WTC11 (cell line): ENCODE data around the gene KIF6. TPM values are rescaled to one million over a fixed set of nuclear protein-coding genes. Genes with fewer than 3 reads are reported as not detected.

Experiments
- ATAC-seq: fragments of 200-7000 bp; cut with Tn5 transposase; 2 replicates; pipeline ENCODE4 v1.10.0; 2021; ENCODE audit warnings: mild to moderate bottlenecking, moderate library complexity
- CTCF ChIA-PET: fragments of 300-600 bp; sonication (Branson Sonifier 250); formaldehyde crosslinking; loops from one replicate; lab custom pipeline; 2021; ENCODE audit warnings: antibody characterized with exemption; lab: Charles Lee
- POLR2A ChIA-PET: fragments of 350-600 bp; sonication (Branson Sonifier 250); formaldehyde crosslinking; loops from one replicate; lab custom pipeline; 2021; ENCODE audit warnings: antibody characterized with exemption; lab: Charles Lee
- DNase-seq: peaks from one replicate; pipeline ENCODE4 v3.0.0; 2021; ENCODE audit warnings: low spot score
- H3K27ac Mint-ChIP-seq: 2 replicates; pipeline ENCODE4 v1.8.0; 2021; ENCODE audit warnings: mixed read lengths
- H3K27me3 Mint-ChIP-seq: 2 replicates; pipeline ENCODE4 v1.8.0; 2021; ENCODE audit warnings: low read depth, mild to moderate bottlenecking, moderate library complexity, mixed read lengths
- H3K36me3 Mint-ChIP-seq: 2 replicates; pipeline ENCODE4 v1.8.0; 2021; ENCODE audit warnings: mixed read lengths
- H3K4me1 Mint-ChIP-seq: 2 replicates; pipeline ENCODE4 v1.8.0; 2022; ENCODE audit warnings: mixed read lengths
- H3K4me3 Mint-ChIP-seq: 2 replicates; pipeline ENCODE4 v1.8.0; 2021; ENCODE audit warnings: mild to moderate bottlenecking, moderate library complexity, mixed read lengths
- H3K9me3 Mint-ChIP-seq: 2 replicates; pipeline ENCODE4 v1.8.0; 2021; ENCODE audit warnings: mixed read lengths
- EMX1 ChIP-seq: fragments of 250-450 bp; sonication (Bioruptor Pico); IDR thresholded peaks from 2 replicates; pipeline ENCODE4 v1.8.0; 2021; ENCODE audit warnings: mild to moderate bottlenecking
- IRF2 ChIP-seq: sonication (generic); formaldehyde crosslinking; IDR thresholded peaks from 2 replicates; pipeline ENCODE4 v1.8.0; 2022; ENCODE audit warnings: low read depth, missing genetic modification reagents, borderline replicate concordance
- JUN ChIP-seq: sonication (generic); formaldehyde crosslinking; IDR thresholded peaks from 2 replicates; pipeline ENCODE4 v1.8.0; 2023; ENCODE audit warnings: mild to moderate bottlenecking, missing genetic modification reagents
- MLX ChIP-seq: sonication (generic); formaldehyde crosslinking; IDR thresholded peaks from 2 replicates; pipeline ENCODE4 v1.8.1; 2023; ENCODE audit warnings: mild to moderate bottlenecking, missing genetic modification reagents, moderate library complexity
- NFATC4 ChIP-seq: fragments of 250-450 bp; sonication (Bioruptor Pico); IDR thresholded peaks from 2 replicates; pipeline ENCODE4 v1.9.0; 2021; ENCODE audit warnings: mild to moderate bottlenecking
- NR1H2 ChIP-seq: sonication (generic); formaldehyde crosslinking; IDR thresholded peaks from 2 replicates; pipeline ENCODE4 v1.9.0; 2021; ENCODE audit warnings: mild to moderate bottlenecking, moderate library complexity, missing genetic modification reagents
- SOX15 ChIP-seq: fragments of 250-450 bp; sonication (Bioruptor Pico); IDR thresholded peaks from 2 replicates; pipeline ENCODE4 v1.9.0; 2021; ENCODE audit warnings: mild to moderate bottlenecking
- ZBTB21 ChIP-seq: sonication (generic); formaldehyde crosslinking; IDR thresholded peaks from 2 replicates; pipeline ENCODE4 v1.8.1; 2023; ENCODE audit warnings: mild to moderate bottlenecking, missing genetic modification reagents, borderline replicate concordance
- ZNF423 ChIP-seq: fragments of 250-450 bp; sonication (Bioruptor Pico); IDR thresholded peaks from 2 replicates; pipeline ENCODE4 v2.1.2; 2022; ENCODE audit warnings: mild to moderate bottlenecking, moderate library complexity
- ZNF532 ChIP-seq: fragments of 250-450 bp; sonication (Bioruptor Pico); IDR thresholded peaks from 2 replicates; pipeline ENCODE4 v1.9.0; 2021; ENCODE audit warnings: mild to moderate bottlenecking, borderline replicate concordance
- total RNA-seq: library from RNA; stranded (reverse); gene quantifications from 3 replicates; pipeline ENCODE4 v1.2.3, GENCODE V29; 2021
- TF ChIP-seq, protein P1 (sequence below): fragments of 250-450 bp; sonication (Bioruptor Pico); IDR thresholded peaks from 2 replicates; pipeline ENCODE4 v2.1.2; 2022; ENCODE audit warnings: mild to moderate bottlenecking, moderate library complexity
- TF ChIP-seq, protein P2 (sequence below): sonication (generic); formaldehyde crosslinking; IDR thresholded peaks from 2 replicates; pipeline ENCODE4 v1.8.0; 2022; ENCODE audit warnings: mild to moderate bottlenecking, missing genetic modification reagents

KIF6 gene
- total RNA-seq, 1 experiment from 2014 or later = 0.57 TPM

DNA sequence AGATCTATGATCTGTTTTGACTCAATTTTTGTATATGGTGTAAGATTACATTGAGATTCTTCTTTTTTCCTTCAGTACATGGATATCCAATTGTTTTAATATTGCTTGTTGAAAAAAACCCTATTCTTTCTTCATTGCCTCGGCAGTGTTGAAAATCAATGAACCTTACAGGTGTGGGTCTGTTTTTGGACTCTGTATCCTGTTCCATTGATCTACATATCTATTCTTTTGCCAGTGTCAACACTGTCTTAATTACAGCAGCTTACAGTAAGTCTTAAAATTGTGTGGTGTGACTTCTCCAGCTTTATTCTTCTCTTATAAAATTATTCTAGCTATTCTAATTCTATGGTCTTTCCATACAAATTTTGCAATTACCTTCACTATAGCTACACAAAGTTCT lies 320.9 kb downstream of the KIF6 start (continued):
- TF ChIP-seq, protein P1, sequence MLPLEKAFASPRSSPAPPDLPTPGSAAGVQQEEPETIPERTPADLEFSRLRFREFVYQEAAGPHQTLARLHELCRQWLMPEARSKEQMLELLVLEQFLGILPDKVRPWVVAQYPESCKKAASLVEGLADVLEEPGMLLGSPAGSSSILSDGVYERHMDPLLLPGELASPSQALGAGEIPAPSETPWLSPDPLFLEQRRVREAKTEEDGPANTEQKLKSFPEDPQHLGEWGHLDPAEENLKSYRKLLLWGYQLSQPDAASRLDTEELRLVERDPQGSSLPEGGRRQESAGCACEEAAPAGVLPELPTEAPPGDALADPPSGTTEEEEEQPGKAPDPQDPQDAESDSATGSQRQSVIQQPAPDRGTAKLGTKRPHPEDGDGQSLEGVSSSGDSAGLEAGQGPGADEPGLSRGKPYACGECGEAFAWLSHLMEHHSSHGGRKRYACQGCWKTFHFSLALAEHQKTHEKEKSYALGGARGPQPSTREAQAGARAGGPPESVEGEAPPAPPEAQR (CRISPR knock-in tag) = no peak
- TF ChIP-seq NR1H2 (CRISPR knock-in tag) (no peak), ZNF532 (CRISPR knock-in tag) (no peak), SOX15 (CRISPR knock-in tag) (no peak)

- Mint-ChIP-seq H3K27me3 (no peaks in the 10 kb centered on the region), H3K9me3 (no peaks in the 10 kb centered on the region)
- DNase-seq = no peak
- ATAC-seq = no peak
- POLR2A ChIA-PET = no interaction called here
- TF ChIP-seq ZNF423 (CRISPR knock-in tag) (no peak), JUN (CRISPR knock-in tag) (no peak), NFATC4 (CRISPR knock-in tag) (no peak), ZBTB21 (CRISPR knock-in tag) (no peak), EMX1 (CRISPR knock-in tag) (no peak), MLX (CRISPR knock-in tag) (no peak), ZNF532 (CRISPR knock-in tag) (no peak), IRF2 (CRISPR knock-in tag) (no peak)
- TF ChIP-seq, protein P2, sequence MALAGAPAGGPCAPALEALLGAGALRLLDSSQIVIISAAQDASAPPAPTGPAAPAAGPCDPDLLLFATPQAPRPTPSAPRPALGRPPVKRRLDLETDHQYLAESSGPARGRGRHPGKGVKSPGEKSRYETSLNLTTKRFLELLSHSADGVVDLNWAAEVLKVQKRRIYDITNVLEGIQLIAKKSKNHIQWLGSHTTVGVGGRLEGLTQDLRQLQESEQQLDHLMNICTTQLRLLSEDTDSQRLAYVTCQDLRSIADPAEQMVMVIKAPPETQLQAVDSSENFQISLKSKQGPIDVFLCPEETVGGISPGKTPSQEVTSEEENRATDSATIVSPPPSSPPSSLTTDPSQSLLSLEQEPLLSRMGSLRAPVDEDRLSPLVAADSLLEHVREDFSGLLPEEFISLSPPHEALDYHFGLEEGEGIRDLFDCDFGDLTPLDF (CRISPR knock-in tag) = no peak
- TF ChIP-seq, all 79 proteins: peak for 0
- no peak overlapping the region for H3K27ac Mint-ChIP-seq
- CTCF ChIA-PET = no interaction called here
- H3K4me1 Mint-ChIP-seq = no peaks in the 10 kb centered on the region
- H3K36me3 Mint-ChIP-seq = no peaks in the 10 kb centered on the region
- H3K4me3 Mint-ChIP-seq = no peak overlapping the region
These were observed 321.9 kb downstream of the KIF6 start for GRCh38 chr6:39403304-39403703.
